GM10248 (cell line): ENCODE measurements around the gene NUP50.

ENCODE experiments used
- CTCF ChIA-PET: fragments of 300-600 bp; sonication (Branson Sonifier 250); formaldehyde crosslinking; extraction: SDS; loops from one replicate; lab custom pipeline; 2021; ENCODE audit warnings: antibody characterized with exemption; lab: Yijun Ruan, JAX
- POLR2A ChIA-PET: fragments of 350-650 bp; sonication (Branson Sonifier 250); formaldehyde crosslinking; extraction: SDS; loops from one replicate; lab custom pipeline; 2020; ENCODE audit warnings: antibody characterized with exemption; lab: Yijun Ruan, JAX
- DNase-seq: peaks from one replicate; pipeline ENCODE4 v3.0.0; 2012; ENCODE audit errors: extremely low spot score
- CTCF ChIP-seq: IDR thresholded peaks from 2 replicates; pipeline ENCODE4 v1.5.1; 2012; ENCODE audit warnings: mild to moderate bottlenecking, low read depth; ENCODE audit errors: extremely low read depth, missing control alignments, control extremely low read depth

Gene NUP50

GRCh38 chr22:45164270-45165088 is 754 bp downstream of the NUP50 start:
- peak; percentile 53 for DNase-seq
- ChIA-PET CTCF (interaction anchor here (0.9 to 1.7 kb wide), 4 partner anchors 15 to 70 kb away, joined by 3 to 5 read pairs (median 4); no protein-coding TSS in a partner anchor), POLR2A (interaction anchor here (0.9 to 1.1 kb wide), 3 partner anchors 7 to 1598 kb away, joined by 3 to 6 read pairs (median 4); partner anchors contain the start of gene TBC1D22A)
- TF ChIP-seq CTCF = no peak

- DNase-seq = no peak
- ChIA-PET CTCF (no interaction called here), POLR2A (no interaction called here)
- no peak for TF ChIP-seq CTCF
Observed at GRCh38 chr22:45166932-45167331, 3.2 kb downstream of the NUP50 start.

GRCh38 chr22:45169591-45170466 is 6.1 kb downstream of the NUP50 start:
- no peak for DNase-seq
- ChIA-PET CTCF (no interaction called here), POLR2A (no interaction called here)

GRCh38 chr22:45171830-45172229 is 8.1 kb downstream of the NUP50 start:
- DNase-seq = no peak
- no peak for TF ChIP-seq CTCF
- ChIA-PET POLR2A (no interaction called here), CTCF (no interaction called here)

More at GRCh38 chr22:45169591-45170466, 6.1 kb downstream of the NUP50 start:
- TF ChIP-seq CTCF = no peak

GRCh38 chr22:45172881-45173585 is 9.3 kb downstream of the NUP50 start:
- POLR2A ChIA-PET = interaction anchor here (1.9 kb wide), 1 partner anchor 9 kb away, joined by 6 read pairs; the partner anchor contains the start of gene NUP50
- DNase-seq = no peak
- no peak for TF ChIP-seq CTCF
- CTCF ChIA-PET = no interaction called here
